Measurements from ENCODE around the gene TET2.
A peak's percentile ranks its signal among the peaks of the same experiment; 100 is the strongest.

Gene TET2

DNA sequence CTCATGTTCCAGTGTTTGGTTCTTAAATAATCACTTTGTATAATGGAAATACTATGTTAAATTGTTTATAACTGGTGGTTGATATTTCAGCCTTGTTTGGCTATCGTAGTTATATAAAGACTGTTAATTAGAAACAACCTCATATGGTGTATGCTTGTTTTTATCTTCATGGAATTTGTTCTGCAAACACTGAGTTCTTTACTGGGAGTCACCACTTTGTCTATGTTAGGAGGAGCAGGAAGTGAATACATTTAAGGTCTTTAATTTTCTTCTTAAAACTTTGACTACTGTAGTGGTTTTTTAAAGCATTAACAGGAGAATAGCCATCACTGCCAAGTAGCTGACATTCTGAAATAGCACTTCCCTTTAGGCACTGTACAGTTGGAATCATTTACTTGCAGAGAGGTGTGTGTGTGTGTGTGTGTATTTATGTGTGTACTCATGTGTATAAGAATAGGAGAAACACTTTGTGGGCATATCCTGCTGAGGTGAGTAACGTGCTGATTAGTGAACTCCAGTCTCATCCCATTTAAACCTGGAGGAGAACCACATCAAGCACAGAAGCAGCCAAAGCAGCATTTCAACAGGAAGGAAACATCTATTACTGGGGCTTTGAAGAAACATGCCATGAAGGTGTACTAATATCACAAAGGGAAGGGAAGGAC is 37.8 kb downstream of the TET2 start:
- DNase-seq (ENCODE audit: low spot score), result no peak

DNA sequence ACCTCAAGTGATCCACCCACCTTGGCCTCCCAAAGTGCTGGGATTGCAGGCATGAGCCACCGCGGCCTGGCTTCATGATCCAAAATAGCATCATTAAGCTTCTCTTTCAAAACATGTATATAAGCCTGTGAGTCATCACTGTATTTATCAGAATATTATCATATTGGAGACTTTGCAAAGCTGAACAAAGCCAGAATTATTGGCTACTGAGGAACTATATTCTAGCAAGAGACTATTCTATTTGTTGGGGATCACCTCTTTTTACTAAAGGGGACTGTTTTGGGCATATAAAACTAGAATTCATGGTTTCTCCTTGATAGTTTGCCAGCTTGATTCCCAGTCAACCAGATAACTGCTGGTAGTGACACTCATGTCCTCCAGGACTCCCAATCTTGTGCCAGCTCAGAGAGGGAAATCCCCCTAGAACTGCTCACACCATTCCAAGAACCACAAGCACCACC is 40.1 kb downstream of the TET2 start:
- DNase-seq (ENCODE audit: low spot score), result peak; percentile 90

GRCh38 chr4:105189855-105190650 is 43.4 kb downstream of the TET2 start:
- no peak for DNase-seq (ENCODE audit: low spot score)

DNA sequence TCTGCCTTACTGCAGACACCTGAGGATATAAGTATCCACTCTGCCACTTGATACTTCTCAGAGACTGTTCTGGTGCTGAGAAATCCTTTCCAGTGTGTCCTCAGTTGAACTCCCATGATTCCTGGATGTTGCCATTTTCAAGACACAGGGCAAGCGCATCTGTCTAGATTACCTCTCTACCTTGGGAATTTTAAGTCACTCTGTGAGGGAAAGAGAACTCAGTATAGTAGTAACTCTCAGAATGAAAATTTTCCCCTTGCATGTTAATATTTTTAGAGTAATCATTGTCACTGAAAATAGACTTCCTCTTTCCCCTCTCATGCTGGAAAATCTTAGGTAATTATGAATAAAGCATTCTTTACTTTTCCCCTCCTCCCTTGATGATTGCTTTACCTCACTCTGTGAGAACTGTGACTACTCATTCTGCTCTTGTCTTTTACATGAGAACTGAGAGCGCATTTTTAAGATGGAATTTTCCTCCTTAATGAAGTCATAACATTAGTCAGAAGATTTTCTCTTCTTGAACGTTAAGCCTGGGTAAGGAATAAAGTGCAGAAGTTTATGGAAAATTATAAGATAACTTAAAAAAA is 45.0 kb downstream of the TET2 start:
- DNase-seq (ENCODE audit: low spot score), result peak; percentile 42

DNA sequence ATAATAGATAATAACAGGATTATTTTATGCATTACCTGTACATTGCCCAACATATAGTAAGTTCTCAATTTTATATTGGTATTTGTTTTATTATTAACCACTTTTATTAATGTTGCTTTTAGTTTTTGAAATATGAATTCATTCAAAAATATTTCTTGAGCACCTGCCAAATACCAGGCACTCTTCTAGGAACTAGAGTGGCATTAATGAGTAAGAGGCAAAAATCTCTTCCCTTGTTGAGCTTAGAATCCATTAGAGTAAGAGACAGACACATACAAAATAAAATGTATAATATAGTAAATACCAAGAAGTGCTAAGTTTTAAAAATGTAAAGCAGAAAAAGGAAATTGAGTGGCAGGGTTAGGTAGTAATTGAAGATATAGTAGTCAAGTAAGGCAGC is 45.8 kb downstream of the TET2 start:
- DNase-seq (ENCODE audit: low spot score), result no peak

- no peak for DNase-seq (ENCODE audit: low spot score)
Observed at GRCh38 chr4:105192910-105193309, 46.2 kb downstream of the TET2 start.

DNA sequence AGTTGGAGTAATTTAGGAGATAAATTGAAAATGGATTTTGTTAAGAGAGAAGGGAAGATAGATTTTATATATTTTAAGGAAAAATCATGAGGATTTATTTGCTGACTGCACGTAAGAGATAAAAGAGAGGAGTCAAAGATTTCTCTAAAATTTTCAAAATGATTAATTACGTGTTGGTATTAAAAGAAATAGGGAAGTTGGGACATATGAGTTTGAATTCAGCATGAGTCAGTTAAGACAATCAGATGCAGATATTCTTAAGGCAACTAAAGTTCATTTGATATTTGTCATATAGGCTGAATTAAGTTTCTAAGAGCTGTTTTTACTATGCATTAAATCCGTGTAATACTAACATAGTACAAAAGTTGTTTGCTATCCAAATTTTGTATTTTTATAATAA is 46.9 kb downstream of the TET2 start:
- no peak for DNase-seq (ENCODE audit: low spot score)

DNA sequence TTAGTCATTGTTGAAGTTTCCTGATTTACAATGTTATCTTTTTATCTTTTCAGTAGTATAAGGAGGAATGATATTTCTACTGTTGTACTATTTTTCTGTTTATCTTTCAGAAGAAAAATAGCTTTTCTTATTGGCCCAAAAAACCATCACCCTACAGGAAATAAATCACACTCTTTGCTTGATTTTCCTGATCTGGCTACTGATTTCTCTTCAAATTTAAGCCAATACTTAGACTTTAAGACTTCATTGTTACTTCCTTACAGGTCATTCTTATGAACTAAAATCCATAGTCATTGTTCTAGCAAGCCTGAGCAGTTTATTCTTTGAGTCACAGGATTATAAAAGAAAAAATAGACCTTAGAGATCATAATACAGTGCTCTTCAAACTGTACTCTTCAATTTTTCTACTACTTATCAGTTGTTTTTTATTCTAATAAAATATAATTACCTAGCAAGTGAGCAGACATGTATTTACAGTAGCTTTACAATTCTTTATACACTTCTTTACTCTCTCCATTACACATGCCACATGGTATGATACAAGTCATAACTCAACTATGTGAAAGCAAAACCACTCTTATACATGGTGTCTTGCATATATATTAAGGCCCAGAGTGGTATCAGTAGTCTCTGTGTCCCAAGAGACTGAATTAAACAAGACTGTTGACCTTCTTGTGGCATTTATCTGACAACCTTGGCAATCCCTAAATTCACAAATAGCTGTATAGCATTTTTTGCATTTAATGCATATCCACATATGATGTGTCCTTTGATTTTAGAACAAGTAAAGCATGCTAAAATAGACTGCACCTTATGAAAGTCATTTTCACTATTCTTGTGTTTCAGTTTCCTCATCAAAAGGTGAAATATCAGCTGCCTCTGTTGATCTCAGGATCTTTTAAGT is 47.9 kb downstream of the TET2 start:
- DNase-seq (ENCODE audit: low spot score), result no peak

- DNase-seq (ENCODE audit: low spot score), result no peak
Observed at GRCh38 chr4:105196523-105197145, 50.0 kb downstream of the TET2 start.

DNA sequence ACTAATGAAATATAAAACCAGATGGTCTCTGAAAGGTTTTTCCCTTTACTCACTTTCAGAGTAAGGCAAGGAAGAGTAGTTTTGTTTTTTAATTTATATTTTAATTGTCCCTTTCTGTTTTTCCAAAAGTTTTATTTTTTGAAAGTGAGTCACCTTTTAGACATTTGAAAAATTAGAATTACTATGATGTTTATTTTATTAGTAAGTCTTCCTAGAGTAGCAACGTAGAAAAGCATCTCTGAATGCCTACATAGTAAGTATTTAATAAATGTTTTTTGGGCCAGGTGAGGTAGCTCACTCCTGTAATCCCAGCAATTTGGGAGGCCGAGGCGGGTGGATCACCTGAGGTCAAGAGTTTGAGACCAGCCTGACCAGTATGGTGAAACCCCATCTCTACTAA is 51.1 kb downstream of the TET2 start:
- DNase-seq (ENCODE audit: low spot score), result no peak

DNA sequence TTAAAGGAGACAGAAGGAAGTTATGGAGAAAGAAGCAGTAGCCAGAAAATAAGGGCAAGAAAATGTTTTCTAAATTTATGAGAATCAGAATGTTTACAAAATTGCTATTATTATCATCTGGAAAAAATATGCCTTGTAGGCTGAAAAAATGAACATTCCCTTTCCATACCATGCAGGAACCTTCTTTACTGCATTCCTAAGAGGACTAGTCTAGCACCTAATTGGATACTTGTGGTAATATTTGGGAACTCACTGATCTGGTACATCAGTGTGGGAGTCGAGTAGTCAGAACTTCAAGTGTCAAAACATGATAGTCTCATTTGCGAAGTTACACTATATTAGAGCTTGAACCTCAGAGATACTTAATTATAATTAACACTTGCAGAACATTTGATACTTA is 51.9 kb downstream of the TET2 start:
- no peak for DNase-seq (ENCODE audit: low spot score)

DNA sequence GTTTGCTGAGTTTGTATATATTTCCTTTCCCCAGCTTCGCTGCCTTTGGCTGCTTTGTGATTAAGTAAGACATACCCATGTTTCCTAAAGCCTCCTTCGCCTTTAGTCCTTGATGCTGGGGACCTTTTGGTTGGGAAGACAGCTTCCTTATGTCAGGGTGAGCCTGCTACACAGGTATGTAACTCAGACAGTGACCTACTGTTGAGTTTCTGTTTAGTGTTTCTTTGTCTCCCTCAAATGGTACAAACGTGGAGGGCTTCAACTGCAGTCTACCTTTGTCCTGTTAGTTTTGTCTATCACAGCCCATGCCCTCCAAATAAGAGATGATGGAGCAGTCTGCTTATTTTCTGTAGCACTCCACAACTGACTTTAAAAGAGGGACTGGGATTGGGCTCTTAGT is 59.5 kb downstream of the TET2 start:
- DNase-seq (ENCODE audit: low spot score), result no peak

- DNase-seq (ENCODE audit: low spot score), result no peak
Observed at GRCh38 chr4:105207386-105207785, 60.7 kb downstream of the TET2 start.

DNA sequence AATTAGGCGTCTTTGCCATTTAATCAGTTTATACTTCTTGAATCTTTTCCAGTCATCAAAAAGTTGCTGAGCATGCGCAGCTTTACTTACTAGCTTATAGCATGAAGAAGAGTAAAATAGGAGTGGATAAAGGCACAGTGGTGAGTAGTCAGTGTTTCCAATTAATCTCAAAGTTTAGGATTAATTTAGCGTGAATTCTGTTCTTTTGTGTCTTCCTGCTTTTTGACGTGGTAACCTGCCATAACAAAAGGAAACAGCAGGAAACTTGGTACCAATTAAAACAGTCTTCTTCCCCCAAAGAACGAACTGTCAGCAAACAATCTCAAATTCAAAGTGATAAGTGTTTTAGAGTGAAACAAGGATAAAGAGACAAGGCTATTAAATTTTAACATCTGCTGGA is 61.9 kb downstream of the TET2 start:
- DNase-seq (ENCODE audit: low spot score), result no peak

DNA sequence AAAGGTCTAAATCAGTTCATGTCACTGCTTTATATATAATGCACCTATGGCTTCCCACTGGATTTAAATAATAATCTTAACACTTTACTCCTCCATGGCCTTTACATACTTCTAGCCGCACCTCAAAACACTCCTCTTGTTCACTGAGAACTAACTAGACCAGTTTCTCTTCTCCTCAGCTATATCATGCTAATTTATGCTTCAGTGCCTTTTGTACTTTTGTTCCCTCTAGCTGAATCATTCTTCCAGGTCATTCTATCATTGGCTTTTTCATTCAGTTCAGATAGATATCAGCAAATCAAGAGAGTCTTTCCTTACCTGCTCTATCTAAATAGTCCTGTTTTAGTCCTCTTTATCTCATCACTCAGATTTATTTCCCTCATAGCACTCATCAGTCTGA is 64.2 kb downstream of the TET2 start:
- DNase-seq (ENCODE audit: low spot score), result no peak

DNA sequence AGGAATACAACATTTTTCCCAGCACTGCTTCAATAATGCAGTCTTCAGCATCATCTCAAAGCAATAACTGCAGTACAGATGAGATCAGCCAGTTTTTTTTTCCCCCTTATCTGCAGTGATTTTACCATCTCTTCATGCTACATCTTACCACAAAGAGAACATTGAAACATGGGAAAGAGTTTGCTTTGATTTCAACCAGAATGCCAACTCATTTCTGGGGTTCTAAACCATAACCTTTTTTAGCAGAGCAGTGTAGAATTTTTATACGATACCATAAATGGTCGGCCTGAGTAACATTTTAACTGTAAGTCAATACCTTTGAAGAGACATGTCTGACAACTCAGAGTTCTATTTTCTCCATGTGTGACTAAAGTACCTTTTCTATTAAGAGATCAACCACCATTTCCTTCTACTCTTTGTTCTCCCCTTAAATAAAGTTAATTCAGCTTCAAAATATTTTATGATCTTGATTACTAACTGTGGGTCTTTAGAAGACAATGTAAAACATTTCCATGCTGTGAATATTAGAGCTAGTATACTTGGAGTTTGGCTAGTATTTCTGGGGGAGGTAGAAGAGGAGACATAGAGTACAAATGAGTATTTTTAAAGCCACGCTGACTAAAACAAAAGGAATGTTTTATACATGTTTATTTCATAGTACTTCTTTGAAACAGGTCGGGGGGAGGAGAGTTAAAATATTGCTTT is 69.1 kb downstream of the TET2 start:
- DNase-seq (ENCODE audit: low spot score), result peak; percentile 34

DNA sequence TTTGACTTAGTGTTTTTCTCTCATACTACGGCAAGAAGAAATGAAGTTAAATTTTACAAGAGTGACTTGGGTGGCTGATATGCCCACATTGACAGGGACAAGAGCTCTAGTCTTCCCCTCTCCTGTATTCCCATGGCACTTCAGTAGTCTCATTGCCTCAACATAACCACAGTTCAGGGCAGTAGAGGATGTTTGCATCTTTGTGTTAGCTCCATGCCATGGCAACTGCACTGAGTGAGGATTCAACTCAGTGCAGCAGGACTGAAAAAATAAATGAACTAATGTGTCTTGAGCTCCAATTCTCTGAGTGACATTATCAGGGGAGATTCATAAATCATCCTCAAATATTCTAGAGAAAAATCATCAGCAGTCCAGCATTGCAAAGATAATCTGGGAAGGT is 78.8 kb downstream of the TET2 start:
- DNase-seq (ENCODE audit: low spot score), result no peak

- DNase-seq (ENCODE audit: low spot score), result no peak
Observed at GRCh38 chr4:105227054-105227453, 80.4 kb downstream of the TET2 start.

GRCh38 chr4:105230287-105230686 is 83.6 kb downstream of the TET2 start:
- DNase-seq (ENCODE audit: low spot score), result no peak

- no peak for DNase-seq (ENCODE audit: low spot score)
Observed at GRCh38 chr4:105232374-105232773, 85.7 kb downstream of the TET2 start.

GRCh38 chr4:105234582-105234981 is 87.9 kb downstream of the TET2 start:
- no peak for DNase-seq (ENCODE audit: low spot score)

All from COLO829 (cell line).